HCT116 (cell line): Measurements from ENCODE around the gene TARBP2. TPM values are rescaled to one million over a fixed set of nuclear protein-coding genes. Genes with fewer than 3 reads are reported as not detected.
A peak's percentile ranks its signal among the peaks of the same experiment; 100 is the strongest.

Experiments used
- ATAC-seq: fragments of 200-7000 bp; cut with Tn5 transposase; 2 replicates; pipeline ENCODE4 v1.9.1; 2020; ENCODE audit warnings: mild to moderate bottlenecking, moderate library complexity
- BruUV-seq: library from RNA; stranded (reverse); fragments of 400-500 nt; replicated peaks from 2 replicates; lab custom pipeline; 2021; lab: Mats Ljungman, UMichigan
- CTCF ChIA-PET: fragments of 300-600 bp; sonication (Branson Sonifier 250); formaldehyde crosslinking; loops from one replicate; lab custom pipeline; 2021; ENCODE audit warnings: antibody characterized with exemption; lab: Charles Lee
- POLR2A ChIA-PET: fragments of 300-600, 350-600 bp; sonication (Branson Sonifier 250); formaldehyde crosslinking; loops from one replicate; lab custom pipeline; 2021; ENCODE audit warnings: antibody characterized with exemption; lab: Charles Lee
- RAD21 ChIA-PET, 2 experiments: fragments of 300-600 bp; sonication (Branson Sonifier 250); formaldehyde crosslinking; loops; one replicate each; lab custom pipeline; 2023; ENCODE audit warnings: low total read pairs in 2 of 2; ENCODE audit not compliant: uncharacterized antibody in 2 of 2, unreplicated experiment in 2 of 2, low non-redundant PET in 1 of 2; lab: Charles Lee
- DNase-seq: peaks from one replicate; pipeline ENCODE4 v3.0.0-alpha.2; 2010; ENCODE audit warnings: low read depth, low spot score
- H2AFZ ChIP-seq: fragments of 200-600 bp; shearing (Covaris generic), sonication (generic); 2 replicates; pipeline ENCODE4 v1.6.1; 2017; ENCODE audit warnings: low read depth, mixed run types, mixed read lengths, antibody characterized with exemption, low read length; ENCODE audit not compliant: poor library complexity, severe bottlenecking
- H3K27ac ChIP-seq: 2 replicates; pipeline ENCODE4 v1.5.1; 2012; ENCODE audit warnings: low read depth, low read length
- H3K27me3 ChIP-seq: fragments of 200-600 bp; sonication (generic); 2 replicates; pipeline ENCODE4 v1.6.1; 2016; ENCODE audit warnings: mixed run types, low read length, mixed read lengths; ENCODE audit not compliant: insufficient read depth
- H3K36me3 ChIP-seq, 2 experiments: fragments of 200-500 bp in 1 of 2; fragments of 200-600 bp in 1 of 2; sonication (Bioruptor generic) in 1 of 2; sonication (generic) in 1 of 2; 2 replicates each; pipeline versions ENCODE4 v1.5.1 to v1.6.1; 2014 to 2016; ENCODE audit warnings: low read length in 2 of 2, inconsistent platforms in 1 of 2, mixed read lengths in 1 of 2, mixed run types in 1 of 2; ENCODE audit not compliant: insufficient read depth in 2 of 2, control insufficient read depth in 1 of 2
- H3K4me1 ChIP-seq, 2 experiments: fragments of 200-600 bp in 1 of 2; sonication (generic) in 1 of 2; 2 replicates each; pipeline versions ENCODE4 v1.5.1 to v1.6.1; 2012 to 2017; ENCODE audit warnings: low read length in 2 of 2, inconsistent platforms in 1 of 2, mild to moderate bottlenecking in 1 of 2, mixed read lengths in 1 of 2, mixed run types in 1 of 2, moderate library complexity in 1 of 2; ENCODE audit not compliant: insufficient read depth in 2 of 2, control insufficient read depth in 1 of 2
- H3K4me2 ChIP-seq: fragments of 200-600 bp; sonication (generic); 2 replicates; pipeline ENCODE4 v1.6.1; 2017; ENCODE audit warnings: mixed run types, low read length, mixed read lengths
- H3K4me3 ChIP-seq, 2 experiments: fragments of 200-600 bp in 1 of 2; sonication (generic) in 1 of 2; replicated peaks in 1 of 2; 2 replicates each; pipeline ENCODE4 v1.5.1; 2011 to 2016; ENCODE audit warnings: low read length in 2 of 2, control low read depth in 1 of 2, low read depth in 1 of 2, mild to moderate bottlenecking in 1 of 2, mixed read lengths in 1 of 2, mixed run types in 1 of 2
- H3K79me2 ChIP-seq: fragments of 200-600 bp; sonication (generic); 2 replicates; pipeline ENCODE4 v1.6.1; 2017; ENCODE audit warnings: mild to moderate bottlenecking, mixed run types, low read length, moderate library complexity, mixed read lengths; ENCODE audit not compliant: insufficient read depth
- H3K9ac ChIP-seq: fragments of 200-600 bp; sonication (generic); 2 replicates; pipeline ENCODE4 v1.6.1; 2016; ENCODE audit warnings: low read length, mixed read lengths
- H3K9me2 ChIP-seq: fragments of 200-600 bp; sonication (generic), shearing (Covaris generic); 2 replicates; pipeline ENCODE4 v1.6.1; 2017; ENCODE audit warnings: mixed run types, mild to moderate bottlenecking, moderate library complexity; ENCODE audit not compliant: insufficient read depth
- H3K9me3 ChIP-seq, 2 experiments: fragments of 200-500 bp in 1 of 2; fragments of 200-600 bp in 1 of 2; sonication (Bioruptor generic) in 1 of 2; sonication (generic) in 1 of 2; 2 replicates each; pipeline ENCODE4 v1.6.1; 2014 to 2017; ENCODE audit warnings: low read length in 2 of 2, mixed read lengths in 2 of 2, inconsistent platforms in 1 of 2, low read depth in 1 of 2, mild to moderate bottlenecking in 1 of 2, mixed run types in 1 of 2, moderate library complexity in 1 of 2; ENCODE audit not compliant: control insufficient read depth in 1 of 2, insufficient read depth in 1 of 2
- H4K20me1 ChIP-seq: fragments of 200-600 bp; sonication (generic), shearing (Covaris generic); 2 replicates; pipeline ENCODE4 v1.6.1; 2017; ENCODE audit warnings: mixed run types, mild to moderate bottlenecking, moderate library complexity; ENCODE audit not compliant: insufficient read depth
- ELF1 ChIP-seq: IDR thresholded peaks from 2 replicates; pipeline ENCODE4 v1.6.1; 2012; ENCODE audit warnings: low read depth, borderline replicate concordance
- FOSL1 ChIP-seq: IDR thresholded peaks from 2 replicates; pipeline ENCODE4 v1.6.1; 2012; ENCODE audit warnings: low read depth
- JUND ChIP-seq: IDR thresholded peaks from 2 replicates; pipeline ENCODE4 v1.6.1; 2012
- POLR2AphosphoS5 ChIP-seq: IDR thresholded peaks from 2 replicates; pipeline ENCODE4 v1.6.1; 2011; ENCODE audit warnings: mild to moderate bottlenecking, low read depth, low read length, moderate library complexity
- RAD21 ChIP-seq: IDR thresholded peaks from 2 replicates; pipeline ENCODE4 v1.6.1; 2012; ENCODE audit warnings: low read depth, mild to moderate bottlenecking
- ZNF274 ChIP-seq: fragments of 200-500 bp; sonication (Bioruptor generic); IDR thresholded peaks from 2 replicates; pipeline ENCODE4 v1.6.1; 2014; ENCODE audit warnings: mild to moderate bottlenecking, low read depth, low read length, inconsistent platforms
- intact Hi-C: fragments of 100-400 bp; cut with micrococcal nuclease; formaldehyde crosslinking; loops from 2 replicates; pipeline ENCODE4 v1.10.0; 2022
- total RNA-seq: library from RNA; stranded (reverse); gene quantifications from one replicate; pipeline ENCODE4 v1.2.1, GENCODE V29; 2021; ENCODE audit not compliant: unreplicated experiment
- TF ChIP-seq, protein P1 (sequence below): IDR thresholded peaks from 2 replicates; pipeline ENCODE4 v1.6.1; 2012; ENCODE audit warnings: low read depth
- TF ChIP-seq, protein P2 (sequence below): IDR thresholded peaks from 2 replicates; pipeline ENCODE4 v1.6.1; 2011; ENCODE audit warnings: mild to moderate bottlenecking, low read length, moderate library complexity; ENCODE audit not compliant: insufficient replicate concordance; ENCODE audit errors: extremely low read depth
- TF ChIP-seq, protein P3 (sequence below): IDR thresholded peaks from 2 replicates; pipeline ENCODE4 v1.6.1; 2012
- TF ChIP-seq, protein P4 (sequence below), 3 experiments: fragments of 200-600 bp in 1 of 3; sonication (generic) in 1 of 3; IDR thresholded peaks in 2 of 3; conservative IDR thresholded peaks in 1 of 3; 2 replicates each; pipeline ENCODE4 v1.5.1; 2012 to 2017; ENCODE audit warnings: low read depth in 2 of 3, low read length in 2 of 3, antibody characterized with exemption in 1 of 3, borderline replicate concordance in 1 of 3, control low read depth in 1 of 3, mild to moderate bottlenecking in 1 of 3, mixed read lengths in 1 of 3, mixed run types in 1 of 3, moderate library complexity in 1 of 3; ENCODE audit not compliant: insufficient read depth in 1 of 3

Gene TARBP2
- total RNA-seq, 1 experiment from 2014 or later = 40.1 TPM

DNA sequence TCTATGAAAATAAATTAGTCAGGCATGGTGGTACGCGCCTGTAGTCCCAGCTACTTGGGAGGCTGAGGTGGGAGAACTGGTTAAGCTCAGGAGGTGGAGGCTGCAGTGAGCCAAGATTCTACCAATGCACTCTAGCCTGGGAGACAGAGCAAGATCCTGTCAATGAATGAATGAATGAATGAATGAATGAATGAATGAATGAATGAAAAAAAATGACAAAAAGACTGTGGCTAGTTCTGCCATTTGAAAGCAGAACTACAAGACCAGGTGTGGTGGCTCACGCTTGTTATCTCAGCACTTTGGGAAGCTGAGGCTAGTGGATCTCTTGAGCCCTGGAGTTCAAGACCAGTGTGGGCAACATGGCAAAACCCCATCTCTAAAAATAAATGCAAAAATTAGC lies 38.4 kb downstream of the TARBP2 start (continued):
- TF ChIP-seq, protein P1, sequence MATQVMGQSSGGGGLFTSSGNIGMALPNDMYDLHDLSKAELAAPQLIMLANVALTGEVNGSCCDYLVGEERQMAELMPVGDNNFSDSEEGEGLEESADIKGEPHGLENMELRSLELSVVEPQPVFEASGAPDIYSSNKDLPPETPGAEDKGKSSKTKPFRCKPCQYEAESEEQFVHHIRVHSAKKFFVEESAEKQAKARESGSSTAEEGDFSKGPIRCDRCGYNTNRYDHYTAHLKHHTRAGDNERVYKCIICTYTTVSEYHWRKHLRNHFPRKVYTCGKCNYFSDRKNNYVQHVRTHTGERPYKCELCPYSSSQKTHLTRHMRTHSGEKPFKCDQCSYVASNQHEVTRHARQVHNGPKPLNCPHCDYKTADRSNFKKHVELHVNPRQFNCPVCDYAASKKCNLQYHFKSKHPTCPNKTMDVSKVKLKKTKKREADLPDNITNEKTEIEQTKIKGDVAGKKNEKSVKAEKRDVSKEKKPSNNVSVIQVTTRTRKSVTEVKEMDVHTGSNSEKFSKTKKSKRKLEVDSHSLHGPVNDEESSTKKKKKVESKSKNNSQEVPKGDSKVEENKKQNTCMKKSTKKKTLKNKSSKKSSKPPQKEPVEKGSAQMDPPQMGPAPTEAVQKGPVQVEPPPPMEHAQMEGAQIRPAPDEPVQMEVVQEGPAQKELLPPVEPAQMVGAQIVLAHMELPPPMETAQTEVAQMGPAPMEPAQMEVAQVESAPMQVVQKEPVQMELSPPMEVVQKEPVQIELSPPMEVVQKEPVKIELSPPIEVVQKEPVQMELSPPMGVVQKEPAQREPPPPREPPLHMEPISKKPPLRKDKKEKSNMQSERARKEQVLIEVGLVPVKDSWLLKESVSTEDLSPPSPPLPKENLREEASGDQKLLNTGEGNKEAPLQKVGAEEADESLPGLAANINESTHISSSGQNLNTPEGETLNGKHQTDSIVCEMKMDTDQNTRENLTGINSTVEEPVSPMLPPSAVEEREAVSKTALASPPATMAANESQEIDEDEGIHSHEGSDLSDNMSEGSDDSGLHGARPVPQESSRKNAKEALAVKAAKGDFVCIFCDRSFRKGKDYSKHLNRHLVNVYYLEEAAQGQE = no peak
- TF ChIP-seq FOSL1 (no peak), ZNF274 (no peak)
- TF ChIP-seq, protein P2, sequence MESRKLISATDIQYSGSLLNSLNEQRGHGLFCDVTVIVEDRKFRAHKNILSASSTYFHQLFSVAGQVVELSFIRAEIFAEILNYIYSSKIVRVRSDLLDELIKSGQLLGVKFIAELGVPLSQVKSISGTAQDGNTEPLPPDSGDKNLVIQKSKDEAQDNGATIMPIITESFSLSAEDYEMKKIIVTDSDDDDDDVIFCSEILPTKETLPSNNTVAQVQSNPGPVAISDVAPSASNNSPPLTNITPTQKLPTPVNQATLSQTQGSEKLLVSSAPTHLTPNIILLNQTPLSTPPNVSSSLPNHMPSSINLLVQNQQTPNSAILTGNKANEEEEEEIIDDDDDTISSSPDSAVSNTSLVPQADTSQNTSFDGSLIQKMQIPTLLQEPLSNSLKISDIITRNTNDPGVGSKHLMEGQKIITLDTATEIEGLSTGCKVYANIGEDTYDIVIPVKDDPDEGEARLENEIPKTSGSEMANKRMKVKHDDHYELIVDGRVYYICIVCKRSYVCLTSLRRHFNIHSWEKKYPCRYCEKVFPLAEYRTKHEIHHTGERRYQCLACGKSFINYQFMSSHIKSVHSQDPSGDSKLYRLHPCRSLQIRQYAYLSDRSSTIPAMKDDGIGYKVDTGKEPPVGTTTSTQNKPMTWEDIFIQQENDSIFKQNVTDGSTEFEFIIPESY = no peak

DNA sequence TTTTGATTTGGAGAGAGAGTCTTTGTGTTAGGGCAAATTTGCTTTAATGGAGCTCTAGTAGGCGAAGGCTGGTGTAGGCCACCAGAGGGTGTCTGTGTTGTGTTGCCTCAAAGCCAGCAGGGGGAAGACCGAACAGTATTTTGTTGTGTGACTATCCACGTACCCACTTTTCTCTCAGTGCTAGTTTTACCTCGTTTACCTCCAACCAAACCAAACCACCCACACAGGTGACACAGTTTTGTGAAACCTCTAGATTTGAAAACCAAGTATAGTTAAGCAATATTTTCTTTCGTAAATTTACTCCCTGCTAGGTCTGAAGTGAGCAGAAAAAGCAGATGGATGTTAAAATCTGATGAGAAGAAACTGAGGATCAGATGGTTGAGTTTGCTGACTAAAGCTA lies 42.5 kb downstream of the TARBP2 start:
- H3K36me3 ChIP-seq = peaks cover 3 to 5% of the 10 kb centered on the region in 2 experiments; a peak in 3 of 4 replicates
- no peak overlapping the region for H3K4me2 ChIP-seq
- intact Hi-C loops = loop anchor here (1.0 kb wide), 2 partner anchors 133 to 203 kb away; partner anchors contain the start of gene ATP5MC2
- no peaks in the 10 kb centered on the region for H3K27me3 ChIP-seq
- DNase-seq = peak; percentile 37
- H2AFZ ChIP-seq = no peak overlapping the region
- ChIA-PET POLR2A (interaction anchor here (0.7 to 1.0 kb wide), 2 partner anchors 132 to 203 kb away, joined by 3 read pairs; partner anchors contain the start of gene ATP5MC2), CTCF (interaction anchor here (0.7 to 2.7 kb wide), 14 partner anchors 8 to 203 kb away, joined by 3 to 48 read pairs (median 4); partner anchors contain the start of genes ATP5MC2 and TARBP2), RAD21 (interaction anchor here (0.7 to 1.0 kb wide), 2 partner anchors 132 kb away, joined by 3 read pairs; partner anchors contain the start of gene ATP5MC2 (in 1 of the 2))
- BruUV-seq = no TSS peak
- no peak overlapping the region for H3K9ac ChIP-seq
- no peak overlapping the region for H3K27ac ChIP-seq
- no peaks in the 10 kb centered on the region for H3K9me3 ChIP-seq
- no peaks in the 10 kb centered on the region for H3K9me2 ChIP-seq
- H3K4me1 ChIP-seq = peaks cover 12 to 14% of the 10 kb centered on the region in 2 experiments; a peak in 3 of 4 replicates
- no peaks in the 10 kb centered on the region for H4K20me1 ChIP-seq
- H3K4me3 ChIP-seq = no peak overlapping the region
- no peaks in the 10 kb centered on the region for H3K79me2 ChIP-seq
- TF ChIP-seq ZNF274 = no peak
- TF ChIP-seq JUND = no peak
- peak; percentile 77 for TF ChIP-seq RAD21
- no peak for TF ChIP-seq FOSL1
- TF ChIP-seq, protein P3, sequence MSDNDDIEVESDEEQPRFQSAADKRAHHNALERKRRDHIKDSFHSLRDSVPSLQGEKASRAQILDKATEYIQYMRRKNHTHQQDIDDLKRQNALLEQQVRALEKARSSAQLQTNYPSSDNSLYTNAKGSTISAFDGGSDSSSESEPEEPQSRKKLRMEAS = no peak
- TF ChIP-seq ELF1 = no peak
- no peak for TF ChIP-seq POLR2AphosphoS5
- TF ChIP-seq, protein P4, sequence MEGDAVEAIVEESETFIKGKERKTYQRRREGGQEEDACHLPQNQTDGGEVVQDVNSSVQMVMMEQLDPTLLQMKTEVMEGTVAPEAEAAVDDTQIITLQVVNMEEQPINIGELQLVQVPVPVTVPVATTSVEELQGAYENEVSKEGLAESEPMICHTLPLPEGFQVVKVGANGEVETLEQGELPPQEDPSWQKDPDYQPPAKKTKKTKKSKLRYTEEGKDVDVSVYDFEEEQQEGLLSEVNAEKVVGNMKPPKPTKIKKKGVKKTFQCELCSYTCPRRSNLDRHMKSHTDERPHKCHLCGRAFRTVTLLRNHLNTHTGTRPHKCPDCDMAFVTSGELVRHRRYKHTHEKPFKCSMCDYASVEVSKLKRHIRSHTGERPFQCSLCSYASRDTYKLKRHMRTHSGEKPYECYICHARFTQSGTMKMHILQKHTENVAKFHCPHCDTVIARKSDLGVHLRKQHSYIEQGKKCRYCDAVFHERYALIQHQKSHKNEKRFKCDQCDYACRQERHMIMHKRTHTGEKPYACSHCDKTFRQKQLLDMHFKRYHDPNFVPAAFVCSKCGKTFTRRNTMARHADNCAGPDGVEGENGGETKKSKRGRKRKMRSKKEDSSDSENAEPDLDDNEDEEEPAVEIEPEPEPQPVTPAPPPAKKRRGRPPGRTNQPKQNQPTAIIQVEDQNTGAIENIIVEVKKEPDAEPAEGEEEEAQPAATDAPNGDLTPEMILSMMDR (IDR thresholded peaks at IDR 0.05 in 2 of 3, conservative IDR thresholded peaks at IDR 0.05 in 1 of 3; ENCODE audit: borderline replicate concordance in 1 of 3, insufficient read depth in 1 of 3, low read depth in 2 of 3, low read length in 2 of 3) = peak; percentile 83 to 98 (median 90)
- peak; percentile 91 for ATAC-seq
